HG03097 (cell line): Measurements from ENCODE around the gene SBNO2.
"Not testable (repeated sequence)": the region's sequence is repeated elsewhere in the genome, so short reads cannot be mapped to it uniquely, and the experiment has no call there.

Experiments used
- ATAC-seq: cut with Tn5 transposase; IDR thresholded peaks from one replicate; pipeline ENCODE4 v1.9.1; 2021; ENCODE audit not compliant: unreplicated experiment, low FRiP score

The SBNO2 gene

DNA sequence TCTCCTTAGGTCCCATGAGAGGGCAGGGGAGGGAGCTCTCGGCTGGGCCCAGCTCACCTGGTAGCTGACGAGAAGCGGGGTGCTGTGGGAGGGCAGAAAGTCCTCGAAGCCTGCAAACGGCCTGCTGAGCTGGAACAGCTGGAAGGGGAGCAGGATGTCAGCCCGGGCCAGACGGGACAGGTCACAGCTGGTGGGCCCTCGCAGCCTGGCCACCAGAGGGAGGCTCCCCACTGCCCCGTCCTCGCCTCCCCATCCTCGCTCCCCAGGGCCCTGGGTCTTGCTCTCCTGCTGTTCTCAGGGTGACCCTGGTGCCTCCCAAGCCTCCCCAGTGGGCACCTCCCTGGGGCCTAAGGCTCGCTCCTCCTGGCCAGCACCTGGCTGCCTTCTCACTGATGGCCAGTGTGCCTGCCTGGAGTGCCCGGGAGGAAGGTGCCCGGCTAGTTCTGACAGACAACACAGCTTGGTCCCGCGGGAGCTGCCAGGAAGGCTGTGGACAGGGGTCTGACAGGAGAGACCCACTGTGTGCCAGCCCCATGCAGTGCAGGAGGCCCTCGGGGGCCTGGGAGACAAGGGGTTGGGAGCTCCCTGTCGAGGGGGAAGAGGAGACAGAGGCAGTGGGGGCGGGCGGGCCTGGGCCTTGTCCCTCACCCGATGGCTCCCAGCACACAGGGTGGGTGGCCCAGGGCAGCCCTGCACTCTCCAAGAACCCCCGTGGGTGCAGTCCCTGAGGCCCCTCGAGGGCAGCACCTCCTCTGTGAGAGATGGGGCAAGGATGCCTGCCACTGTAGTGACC, 50.0 kb downstream of the SBNO2 start:
- ATAC-seq, result no peak

DNA sequence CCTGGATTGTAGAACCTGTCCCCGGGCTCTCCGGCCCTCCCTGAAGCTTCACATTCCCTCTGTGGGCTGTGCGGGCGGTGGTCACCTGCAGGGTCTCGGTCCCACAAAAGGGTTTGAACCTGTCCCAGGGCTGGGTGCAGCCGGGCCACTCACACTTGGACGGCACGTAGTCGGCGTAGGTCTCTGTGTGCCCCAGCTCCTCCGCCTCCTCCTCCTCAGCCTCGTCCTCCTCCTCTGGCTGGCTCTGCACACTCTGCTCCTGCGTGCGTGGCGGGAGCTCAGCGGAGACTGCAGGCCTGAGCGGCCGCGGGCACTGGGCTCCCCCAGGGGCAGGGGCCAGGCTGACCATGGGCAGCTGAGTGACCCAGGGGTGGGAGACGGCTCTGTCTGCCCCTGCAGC, 50.7 kb downstream of the SBNO2 start:
- no peak for ATAC-seq

DNA sequence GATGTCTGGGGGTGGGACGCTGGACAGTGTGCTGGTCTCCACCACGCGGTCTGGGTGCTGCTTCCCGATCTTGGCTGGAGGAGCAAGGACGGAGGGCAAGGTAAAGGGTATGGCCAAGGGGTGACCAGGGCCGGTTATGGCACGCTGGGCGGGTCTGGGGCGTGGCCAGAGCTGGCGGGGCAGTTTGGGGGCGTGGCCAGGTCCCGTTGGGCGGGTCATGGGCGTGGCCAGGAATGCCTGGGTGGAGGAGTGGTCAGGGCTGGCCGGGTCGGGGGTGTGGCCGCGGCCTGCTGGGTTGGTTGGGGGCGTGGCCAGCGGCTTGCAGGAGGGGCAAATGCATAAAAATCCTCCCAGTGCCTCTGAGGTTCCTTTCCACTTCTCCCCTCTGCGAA, 51.1 kb downstream of the SBNO2 start:
- no peak for ATAC-seq

DNA sequence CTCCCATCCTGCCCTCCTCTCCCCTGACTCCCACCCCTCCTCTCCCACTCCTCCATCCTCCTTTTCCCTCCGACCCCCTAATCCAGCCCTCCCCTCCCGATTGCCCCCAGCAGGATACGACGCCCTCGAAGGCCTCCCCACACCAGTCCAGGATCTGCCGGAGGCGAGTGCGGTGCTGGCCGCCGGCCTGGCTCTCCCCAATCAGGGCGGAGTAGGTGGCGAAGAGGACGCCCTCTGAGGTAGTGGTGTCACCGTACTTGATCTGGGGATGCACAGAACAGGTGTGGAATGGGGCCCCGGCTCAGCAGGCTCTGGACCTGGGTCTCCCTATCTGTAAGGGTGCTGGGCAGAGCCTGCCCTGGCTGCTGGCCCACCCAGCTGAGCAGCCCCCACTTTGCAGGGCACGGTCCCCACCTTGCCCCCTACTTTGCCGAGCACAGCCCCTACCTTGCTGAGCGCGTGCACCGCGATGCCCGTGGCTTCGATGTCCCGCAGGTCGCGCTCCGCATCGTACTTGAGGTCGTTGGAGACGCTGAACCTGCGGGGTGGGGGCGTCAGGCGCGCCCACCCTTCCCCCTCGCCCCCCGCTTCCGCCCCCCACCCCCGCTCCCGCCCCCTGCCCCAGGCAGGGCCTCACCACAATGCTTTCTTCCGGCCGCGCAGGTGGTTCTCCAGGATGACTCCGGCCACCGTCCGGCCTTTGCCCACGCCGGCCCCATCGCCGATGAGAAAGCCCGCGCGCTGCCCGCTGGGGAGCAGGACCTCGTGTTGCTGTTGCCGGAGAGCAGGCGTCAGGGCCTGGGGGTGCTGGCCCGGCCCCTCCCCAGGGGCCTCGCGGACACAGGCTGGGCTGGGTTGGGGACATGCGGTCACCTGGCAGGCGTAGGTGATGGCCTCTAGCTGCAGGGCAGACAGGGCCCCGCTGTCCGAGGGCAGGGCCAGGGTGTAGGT, 51.8 kb downstream of the SBNO2 start:
- ATAC-seq, result no peak

DNA sequence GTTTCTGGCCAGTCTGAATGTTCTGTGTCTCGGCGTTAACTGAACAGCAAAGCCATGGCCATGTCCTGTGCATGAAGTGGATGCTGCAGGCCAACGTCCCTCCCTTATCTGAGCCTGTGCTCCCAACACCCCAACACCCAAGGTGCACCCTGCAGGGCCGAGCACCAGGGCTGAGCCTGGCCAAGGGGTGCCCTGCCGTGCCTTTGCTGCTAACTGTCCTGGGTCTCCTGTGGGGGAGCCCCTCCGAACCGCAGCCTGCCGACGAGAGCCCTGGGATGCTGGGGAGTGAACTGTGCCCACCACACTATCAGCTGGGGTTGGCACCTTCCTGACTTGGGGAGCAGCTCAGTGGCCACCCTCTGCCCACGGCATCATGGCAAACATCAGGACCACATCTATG, 52.7 kb downstream of the SBNO2 start:
- ATAC-seq, result no peak

DNA sequence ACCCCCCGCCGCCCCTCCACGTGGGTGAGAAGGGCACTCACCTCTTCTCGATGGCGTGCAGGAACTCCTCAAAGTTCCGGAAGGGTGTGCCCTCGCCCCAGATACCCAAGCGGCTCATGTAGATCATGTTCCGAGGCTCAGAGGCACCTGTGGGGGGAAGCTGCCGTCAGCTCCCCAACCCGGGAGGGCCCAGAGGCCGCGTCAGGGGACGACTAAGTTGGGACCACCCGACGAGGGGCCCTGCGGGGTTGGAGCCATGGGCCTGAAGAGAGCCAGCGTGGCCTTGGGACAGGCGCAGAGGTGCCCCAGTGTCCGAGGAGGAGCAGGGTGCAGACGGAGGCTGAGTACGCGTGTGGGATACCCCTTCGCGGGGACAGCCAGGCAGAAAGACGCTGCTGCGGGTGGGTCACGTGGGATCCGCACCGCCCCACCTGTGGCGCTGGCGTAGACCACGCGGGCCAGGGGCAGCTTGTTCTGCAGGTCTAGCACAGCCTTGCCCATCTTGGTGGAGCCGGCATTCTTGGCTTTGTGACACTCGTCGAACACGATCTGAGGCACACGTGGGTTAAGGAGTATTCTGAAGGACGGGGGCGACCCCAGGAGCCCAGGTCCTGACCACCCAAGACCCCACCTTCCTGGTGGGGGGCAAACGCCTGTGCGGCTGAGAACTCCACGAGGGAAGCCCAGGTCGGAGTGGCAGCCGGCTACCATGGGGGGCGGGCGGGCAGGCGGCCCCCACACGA, 54.4 kb downstream of the SBNO2 start:
- no peak for ATAC-seq

DNA sequence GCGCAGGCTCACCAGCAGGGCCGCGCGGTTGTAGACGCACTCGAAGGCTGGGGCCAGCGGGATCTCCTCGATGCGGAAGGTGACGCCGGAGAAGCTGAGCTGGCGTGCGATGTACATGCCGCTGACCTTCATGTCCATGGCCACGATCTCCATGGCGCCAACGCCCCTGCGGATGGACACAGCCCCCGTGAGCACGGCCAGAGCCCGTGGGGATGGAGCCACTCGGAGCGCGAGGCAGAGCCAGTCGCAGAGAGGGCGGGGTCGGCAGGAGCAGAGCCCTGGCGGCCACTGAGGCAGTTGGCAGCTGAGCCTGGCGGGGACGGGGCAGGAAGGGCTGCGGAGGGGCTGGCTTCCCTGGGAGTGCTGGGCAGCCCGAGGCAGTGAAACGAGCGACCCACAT, 55.1 kb downstream of the SBNO2 start:
- no peak for ATAC-seq

DNA sequence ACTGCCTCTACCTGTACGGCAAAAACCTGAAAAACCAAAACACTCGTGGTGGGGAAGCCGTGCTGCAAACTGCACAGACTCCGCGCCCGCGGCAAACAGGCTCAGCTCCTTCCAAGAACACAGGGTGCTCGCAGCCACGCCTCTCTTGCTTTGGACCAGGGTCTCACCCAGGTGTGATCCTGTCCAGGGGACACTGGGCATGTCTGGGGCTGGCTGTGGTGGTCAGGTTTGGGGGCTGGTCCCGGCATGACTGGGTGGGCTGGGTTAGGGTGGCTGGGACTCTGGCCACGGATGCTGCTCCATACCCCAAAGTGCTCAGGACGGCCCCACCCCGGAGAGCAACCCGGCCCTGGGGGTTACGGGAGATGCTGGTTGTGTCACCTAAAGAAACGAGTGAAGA, 56.4 kb downstream of the SBNO2 start:
- no peak for ATAC-seq

DNA sequence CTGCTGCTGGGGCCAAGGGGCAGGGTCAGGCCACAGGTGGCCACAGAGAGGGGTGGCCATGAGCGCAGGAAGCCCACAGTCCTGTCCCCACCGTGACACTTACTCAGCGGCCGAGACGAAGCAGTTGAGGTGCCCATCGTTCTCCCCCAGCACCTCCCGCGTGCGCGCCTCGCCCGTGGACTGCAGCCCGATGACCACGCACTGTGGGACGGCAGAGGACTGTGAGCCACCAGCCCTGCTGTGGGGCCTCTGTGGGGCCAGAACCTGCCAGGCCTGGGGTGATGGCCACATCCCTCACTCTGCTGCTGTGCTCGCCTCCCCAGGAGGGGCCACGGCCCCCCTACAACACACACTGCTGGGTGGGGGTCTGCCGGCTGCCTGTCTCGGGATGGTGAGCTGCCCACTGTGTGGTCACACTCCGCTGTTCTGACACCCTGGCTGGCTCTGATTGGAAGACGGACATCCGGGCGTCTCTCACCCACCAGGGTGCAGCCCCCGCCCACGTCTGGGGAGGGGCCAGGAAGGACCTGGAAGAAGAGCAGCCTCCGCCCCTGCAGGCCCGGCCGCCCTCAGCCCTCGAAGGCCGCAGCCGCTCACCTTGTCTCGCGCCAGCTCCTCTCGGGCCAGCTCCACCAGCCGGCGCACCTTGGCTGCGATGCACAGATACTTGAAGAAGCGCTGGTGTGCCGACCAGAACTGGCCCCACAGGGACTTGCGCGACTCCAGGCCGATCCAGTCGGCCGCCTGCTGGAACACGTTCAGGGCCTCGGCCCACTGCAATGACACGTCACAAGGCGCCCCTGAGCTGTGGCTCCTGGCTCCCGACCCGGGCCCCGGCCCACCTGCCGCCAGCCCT, 57.1 kb downstream of the SBNO2 start:
- ATAC-seq, result no peak

DNA sequence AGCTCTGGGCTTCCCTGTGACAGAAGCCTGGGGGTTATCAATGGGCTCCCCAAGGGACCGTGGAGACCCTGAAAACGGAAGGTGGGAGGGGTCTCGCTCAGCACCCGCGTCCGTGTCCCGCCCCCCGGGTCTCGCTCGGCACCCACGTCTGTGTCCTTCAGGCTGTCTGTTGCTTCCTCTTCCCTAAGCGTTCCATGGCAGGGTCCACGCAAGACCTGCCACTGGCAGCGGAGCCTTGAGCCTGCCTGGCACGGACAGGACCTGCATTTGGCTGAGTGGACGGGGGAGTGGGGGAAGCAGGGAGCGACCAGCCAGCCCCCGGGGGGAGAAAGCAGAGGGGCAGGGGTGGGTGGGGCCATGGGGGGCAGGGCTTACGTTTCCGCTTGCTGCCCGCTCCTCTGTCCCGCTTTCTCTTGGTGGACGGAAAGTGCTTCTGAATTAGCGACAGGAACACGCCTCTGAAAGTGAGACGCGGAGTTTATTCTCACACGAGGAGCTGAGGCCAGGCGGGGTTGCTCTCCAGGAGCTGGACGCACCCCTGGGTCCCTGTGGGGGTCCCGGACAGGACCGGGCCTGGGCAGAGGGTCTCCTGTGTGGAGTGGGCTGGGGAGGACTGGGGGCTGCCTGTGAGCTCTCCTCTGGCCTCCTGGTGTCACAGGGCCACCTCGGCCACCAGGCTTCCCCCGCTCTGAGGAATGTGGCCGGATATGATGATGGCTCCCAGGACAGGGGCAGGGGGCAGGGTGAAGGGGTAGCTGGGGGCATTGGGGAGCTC, 58.2 kb downstream of the SBNO2 start:
- ATAC-seq, result no peak

DNA sequence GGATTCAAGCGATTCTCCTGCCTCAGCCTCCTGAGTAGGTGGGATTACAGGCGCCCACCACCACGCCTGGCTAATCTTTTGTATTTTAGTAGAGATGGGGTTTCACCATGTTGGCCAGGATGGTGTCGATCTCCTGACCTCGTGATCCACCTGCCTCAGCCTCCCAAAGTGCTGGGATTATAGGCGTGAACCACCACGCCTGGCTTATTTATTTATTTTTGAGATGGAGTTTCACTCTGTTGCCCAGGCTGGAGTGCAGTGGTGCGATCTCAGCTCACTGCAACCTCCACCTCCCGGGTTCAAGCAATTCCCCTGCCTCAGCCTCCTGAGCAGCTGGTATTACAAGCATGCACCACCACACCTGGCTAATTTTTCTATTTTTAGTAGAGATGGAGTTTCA, 59.3 kb downstream of the SBNO2 start:
- not testable (repeated sequence) for ATAC-seq

DNA sequence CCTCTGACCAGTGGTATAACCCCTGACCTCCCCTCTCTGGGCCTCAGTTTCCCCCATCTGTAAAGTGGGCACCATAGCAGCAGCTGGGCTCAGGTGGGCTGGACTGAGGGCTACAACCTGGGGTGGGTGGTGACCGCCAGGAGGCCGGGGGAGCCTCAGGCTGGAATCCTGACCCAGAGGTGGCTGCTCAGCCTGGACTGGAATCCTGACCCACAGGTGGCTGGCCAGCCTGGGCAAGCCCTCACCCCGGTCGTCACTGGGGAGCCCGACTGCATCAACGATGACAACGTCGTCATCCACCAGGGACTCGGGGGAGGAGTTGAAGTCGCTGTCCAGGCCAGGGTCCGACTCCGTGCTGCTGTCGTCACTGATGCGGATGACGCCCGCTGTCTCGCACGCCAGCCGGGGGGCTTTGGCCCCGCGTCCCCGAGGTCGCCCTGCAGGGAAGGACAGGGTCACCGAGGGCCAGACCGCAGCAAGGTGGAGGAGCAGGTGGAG, 60.0 kb downstream of the SBNO2 start:
- no peak for ATAC-seq

DNA sequence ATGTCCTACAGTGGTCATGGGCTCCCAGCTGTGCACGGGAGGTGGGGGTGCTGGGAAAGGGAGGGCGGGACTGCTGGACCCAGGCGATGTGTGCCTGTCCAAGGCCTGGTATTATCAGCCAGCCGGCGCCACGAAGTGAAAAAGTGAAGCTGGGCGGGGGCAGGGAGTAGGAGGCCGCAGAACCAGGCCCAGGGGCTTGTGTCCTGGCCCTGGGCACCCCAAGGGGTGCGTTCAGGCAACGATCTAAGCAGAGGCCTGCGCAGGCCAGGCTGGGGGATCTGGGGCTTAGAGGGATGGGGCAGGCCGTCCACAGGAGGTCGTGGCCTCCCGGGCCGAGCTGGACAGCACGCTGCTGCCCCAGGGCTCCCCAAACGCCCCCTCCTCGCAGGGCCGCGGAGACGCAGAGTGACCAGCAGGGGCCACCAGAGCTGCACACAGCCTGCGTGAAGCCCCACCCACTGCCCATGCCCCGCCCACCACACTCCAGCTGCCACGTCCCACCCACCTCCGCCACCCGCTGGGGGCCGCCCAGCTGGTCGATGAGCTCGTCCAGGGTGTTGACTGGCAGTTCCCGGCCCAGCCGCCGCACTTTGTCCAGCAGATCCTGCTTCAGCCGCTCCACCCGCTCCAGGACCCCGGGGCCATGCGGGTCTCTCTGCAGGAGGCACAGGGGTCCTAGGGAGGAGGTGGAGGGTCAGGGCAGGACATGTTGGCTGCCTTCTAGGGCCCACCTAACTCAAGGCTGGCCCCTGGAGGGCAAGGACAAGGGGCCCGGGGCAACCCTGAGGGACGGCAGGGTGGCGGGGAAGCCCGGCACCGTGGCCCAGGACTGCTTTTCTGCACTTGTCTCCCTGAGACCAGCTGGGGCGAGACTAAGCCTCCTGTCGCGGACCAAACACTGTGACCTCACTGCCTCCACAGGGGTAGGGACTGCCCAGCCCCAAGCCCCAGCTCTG, 60.8 kb downstream of the SBNO2 start:
- ATAC-seq, result no peak

DNA sequence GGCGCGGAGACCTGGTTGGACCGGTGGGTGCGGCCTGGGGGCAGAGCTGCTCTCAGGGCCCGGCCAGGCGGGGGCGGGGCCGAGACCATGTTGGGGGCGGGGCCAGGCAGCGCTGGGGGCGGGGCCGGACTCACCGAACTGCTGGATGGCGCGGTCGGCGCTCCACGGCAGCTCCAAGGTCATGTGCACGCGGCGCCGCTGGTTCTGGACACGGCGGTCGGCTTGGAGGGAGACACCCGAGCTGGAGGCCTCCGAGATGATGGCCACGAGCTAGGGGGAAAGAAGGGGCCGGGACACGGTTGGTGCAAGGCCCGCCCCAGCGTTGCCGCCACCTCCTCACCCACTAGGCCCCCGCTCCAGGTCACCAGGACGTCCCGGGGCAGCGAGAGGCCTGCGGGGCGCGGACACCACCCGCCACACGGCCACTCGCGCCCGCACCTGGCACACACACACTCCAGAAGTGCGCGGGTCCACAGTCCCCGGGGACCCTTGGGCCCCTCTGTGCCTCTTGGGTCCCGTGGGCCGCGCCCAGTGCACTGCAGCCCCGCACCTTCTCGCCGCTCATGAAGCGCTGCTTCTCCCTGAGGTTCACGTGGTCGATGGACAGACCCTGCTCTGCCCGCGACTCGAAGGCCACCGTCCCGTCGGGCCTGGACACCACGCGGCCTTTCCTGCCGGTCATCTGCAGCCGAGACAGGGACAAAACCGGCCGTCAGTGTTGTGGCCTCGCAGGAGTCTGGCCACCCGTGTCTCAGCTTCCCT, 61.6 kb downstream of the SBNO2 start:
- no peak for ATAC-seq

DNA sequence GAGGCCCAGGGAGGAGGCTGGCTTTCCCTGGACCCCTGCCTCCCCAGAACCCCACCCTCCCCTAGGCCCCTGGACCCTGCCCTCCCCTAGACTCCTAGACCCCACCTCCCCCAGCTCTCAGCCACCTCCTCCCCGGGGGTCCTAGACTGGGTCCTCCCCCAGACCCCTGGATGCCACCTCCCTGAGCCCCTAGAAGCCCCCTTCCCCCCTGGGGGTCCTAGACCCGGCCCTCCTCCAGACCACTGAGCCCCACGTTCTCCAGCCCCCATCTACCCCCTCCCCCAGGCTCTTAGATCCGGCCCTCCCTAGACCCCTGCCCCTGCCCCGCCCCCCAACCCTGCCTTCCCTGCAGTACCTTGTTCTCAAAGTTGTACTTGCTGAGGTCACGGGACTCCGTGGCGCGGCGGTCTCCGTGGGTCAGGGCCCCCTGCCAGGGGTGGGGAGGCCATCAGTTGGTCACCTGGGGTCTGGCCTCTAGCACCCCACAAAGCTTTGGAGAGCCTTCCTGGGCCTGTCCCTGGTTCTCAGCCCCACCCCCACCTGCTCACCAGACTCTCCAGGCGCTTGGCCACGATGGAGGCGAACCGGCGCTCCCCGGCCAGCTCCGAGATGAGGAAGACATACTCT, 62.3 kb downstream of the SBNO2 start:
- no peak for ATAC-seq

DNA sequence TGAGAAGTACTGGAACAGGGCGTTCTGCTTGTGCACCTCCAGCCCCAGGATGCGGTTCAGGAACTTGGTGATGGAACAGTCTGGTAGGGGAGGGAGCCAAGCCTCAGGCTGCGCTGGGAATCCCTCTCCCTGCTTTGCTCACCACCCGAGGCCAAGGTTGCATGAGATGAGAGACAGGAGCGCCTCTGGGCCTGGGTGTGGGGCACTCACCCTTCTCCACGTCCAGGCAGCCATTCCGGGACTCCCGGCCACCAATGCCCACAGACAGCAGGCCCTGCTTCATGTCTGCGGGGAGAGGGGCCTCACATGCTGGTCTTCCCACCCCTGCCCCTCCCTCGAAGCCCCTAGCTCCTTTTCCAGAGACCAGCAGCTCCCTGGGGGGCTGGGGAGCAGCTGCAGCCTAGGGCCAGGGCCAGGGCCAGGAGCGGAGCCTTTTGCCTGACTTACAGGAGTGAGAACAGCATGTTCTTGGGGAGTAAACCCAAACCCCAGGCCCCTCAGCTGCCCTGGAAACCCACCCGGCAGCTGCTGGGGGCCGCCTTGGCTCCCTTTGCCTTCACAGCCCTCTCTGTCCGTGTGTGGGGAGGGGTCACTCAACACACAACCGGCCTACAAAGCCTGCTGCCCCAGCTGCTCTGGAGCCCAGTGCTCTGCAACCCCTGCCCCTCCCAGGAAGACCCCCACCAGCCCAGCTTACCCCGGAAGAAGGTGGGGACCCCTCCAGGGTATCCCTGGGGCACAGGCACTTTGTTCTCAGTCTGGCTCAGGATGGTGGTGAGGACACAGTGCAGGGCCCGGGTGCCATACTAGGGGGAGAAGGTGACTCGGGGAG, 63.0 kb downstream of the SBNO2 start:
- ATAC-seq, result no peak
